Left cardiac atrium (tissue), 4 donors: ENCODE results near the gene STUB1. TPM values are rescaled to one million over a fixed set of nuclear protein-coding genes. Genes with fewer than 3 reads are reported as not detected.

Experiments used
- ATAC-seq, 2 donors: fragments of 200-7000 bp; cut with Tn5 transposase; one replicate each; pipeline ENCODE4 v1.9.1; 2020; ENCODE audit warnings: mild to moderate bottlenecking in 2 of 2, moderate library complexity in 2 of 2
- DNase-seq: peaks from one replicate; pipeline ENCODE4 v3.0.0-alpha.2; 2020
- intact Hi-C, 2 donors: fragments of 100-400 bp; cut with DNase I; formaldehyde crosslinking; loops; one replicate each; pipeline versions ENCODE4 v1.14.1 to v1.15.1; 2022 to 2023
- total RNA-seq, 2 donors: library from RNA; stranded (reverse); fragmentation: NEBNext Ultra II Directional; extraction: Animal tissue kit (Norgen Biotek cat#: 25700); gene quantifications; one replicate each; pipeline ENCODE4 v1.2.1, GENCODE V29; 2021
- donor health status: DM: no; HTN: yes; CAD: no.
- donor health status: DM: no; HTN: yes; CAD: no; lungs with severe emphysema.
- donor health status: DM: yes; HTN: yes; CAD: no.
- donor health status: Dilated cardiomyopathy.

The STUB1 gene
- total RNA-seq, 2 donors from 2014 or later: 89.1 to 101 TPM

- ATAC-seq (no peak), DNase-seq (no peak)
- intact Hi-C loops: loop anchor here in 1 of 2 donors (10.0 kb wide), 1 partner anchor 339 kb away; no protein-coding TSS in a partner anchor
Measured at GRCh38 chr16:716200-716568, 36.0 kb downstream of the STUB1 start.

GRCh38 chr16:716768-717325 lies 36.6 kb downstream of the STUB1 start:
- ATAC-seq (no peak), DNase-seq (no peak)
- intact Hi-C loops: loop anchor here in 1 of 2 donors (10.0 kb wide), 1 partner anchor 338 kb away; no protein-coding TSS in a partner anchor

DNA sequence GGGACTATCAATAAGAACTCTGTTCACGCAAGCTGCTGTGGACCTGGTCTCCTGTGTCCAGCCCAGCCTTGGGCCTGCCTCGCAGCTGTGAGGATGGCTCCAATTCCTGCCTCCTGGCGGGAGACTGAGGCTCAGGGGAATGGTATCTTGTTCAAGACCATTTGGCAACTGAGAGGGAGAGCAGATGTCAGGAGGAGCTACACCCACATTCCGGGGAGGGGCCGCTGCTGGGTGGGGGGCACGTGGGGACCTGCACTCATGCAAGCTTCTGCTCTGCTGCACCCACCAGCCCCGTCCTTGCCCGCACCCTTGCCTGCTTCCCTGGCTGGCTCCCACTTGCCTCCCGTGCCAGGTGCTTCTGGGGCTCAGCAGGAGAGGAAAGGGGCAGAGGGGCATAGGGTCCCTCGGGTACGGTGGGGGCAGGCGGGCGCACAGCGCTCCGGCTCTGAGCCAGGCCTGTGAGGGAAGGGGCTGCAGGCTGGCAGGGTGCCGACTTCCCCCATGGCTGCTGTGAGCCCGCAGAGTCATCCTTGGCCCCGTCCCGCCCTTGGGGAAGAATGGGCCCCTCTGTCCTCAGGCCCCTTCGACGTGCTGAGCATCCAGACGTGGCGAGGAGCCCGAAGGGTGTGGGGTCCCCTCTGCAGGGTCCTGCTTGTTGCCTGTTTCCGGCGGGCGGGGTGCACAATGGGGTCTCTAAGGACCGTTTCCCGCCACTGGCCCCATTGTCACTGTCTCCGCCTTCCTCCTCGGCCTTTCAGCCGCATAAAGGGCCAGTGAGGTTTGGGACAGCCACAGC lies 37.4 kb downstream of the STUB1 start:
- no peak for DNase-seq
- intact Hi-C loops: loop anchor here in 1 of 2 donors (10.0 kb wide), 1 partner anchor 337 kb away; no protein-coding TSS in a partner anchor
- no peak for ATAC-seq

GRCh38 chr16:718389-718788 lies 38.2 kb downstream of the STUB1 start:
- DNase-seq: no peak
- ATAC-seq: no peak
- intact Hi-C loops: loop anchor here in 1 of 2 donors (10.0 kb wide), 1 partner anchor 336 kb away; no protein-coding TSS in a partner anchor

- intact Hi-C loops: loop anchor here in 1 of 2 donors (10.0 kb wide), 1 partner anchor 336 kb away; no protein-coding TSS in a partner anchor
- ATAC-seq: no peak
- DNase-seq: no peak
Measured at GRCh38 chr16:718922-719321, 38.7 kb downstream of the STUB1 start.

DNA sequence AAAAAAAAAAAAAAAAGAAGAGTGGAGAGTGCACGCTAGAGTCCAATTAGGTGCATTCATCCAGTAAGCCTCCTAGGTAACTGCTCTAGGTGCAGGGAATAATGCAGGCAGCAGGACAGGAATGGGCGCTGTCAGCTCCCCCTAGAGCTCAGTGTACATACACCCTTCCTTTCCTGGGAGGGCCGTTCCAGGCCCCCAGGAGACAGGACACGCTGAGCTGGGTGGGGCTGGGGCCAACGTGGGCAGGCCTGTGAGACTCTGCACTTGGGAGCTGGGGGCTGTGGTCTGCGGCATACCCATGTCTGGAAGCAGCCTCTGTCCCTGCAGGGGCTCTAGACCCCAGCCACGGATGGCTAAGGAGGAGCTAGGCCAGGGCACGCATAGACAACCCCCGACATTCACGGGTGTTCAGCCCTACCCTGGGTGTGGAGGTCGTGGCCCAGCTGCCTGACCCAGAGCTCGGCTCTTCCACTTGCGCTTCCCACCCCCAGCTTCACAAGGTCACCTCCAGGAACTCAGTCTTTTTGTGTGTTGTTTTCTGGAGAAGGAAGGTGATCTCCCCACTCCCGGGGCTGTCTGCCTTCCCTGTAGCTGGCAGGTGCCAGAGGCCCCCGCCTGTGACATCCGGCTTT lies 39.7 kb downstream of the STUB1 start:
- intact Hi-C loops: loop anchor here in 1 of 2 donors (10.0 kb wide), 1 partner anchor 335 kb away; no protein-coding TSS in a partner anchor
- ATAC-seq (no peak), DNase-seq (no peak)

DNA sequence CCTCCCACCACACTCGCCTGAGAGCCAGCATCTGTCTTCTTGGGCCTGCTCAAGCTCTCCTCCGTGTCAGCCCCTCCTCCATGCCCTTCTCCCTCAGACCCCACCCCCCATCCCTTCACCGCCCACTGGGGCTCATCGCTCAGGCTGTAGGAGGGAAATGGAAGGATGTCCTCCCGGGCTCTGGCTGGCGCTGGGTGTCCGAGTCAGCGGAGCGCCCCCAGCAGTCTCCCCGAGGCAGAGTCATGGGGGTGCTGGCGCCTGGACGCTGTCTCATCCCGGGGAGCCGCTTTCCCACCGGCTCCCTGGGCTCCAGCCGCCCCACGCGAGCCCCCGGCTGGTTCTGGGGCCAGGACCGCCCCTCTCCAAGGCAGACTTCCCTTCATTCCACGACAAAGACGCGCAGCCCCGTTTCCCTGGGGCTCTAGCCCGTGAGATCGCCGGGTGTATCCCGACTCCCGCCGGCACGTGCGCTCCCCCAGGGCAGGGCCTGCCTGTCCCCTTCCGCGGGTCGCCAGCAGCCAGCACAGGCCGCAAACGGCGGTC lies 40.3 kb downstream of the STUB1 start:
- peak; percentile 71 for DNase-seq
- intact Hi-C loops: no loop called here
- peak; percentile 63 to 65 for ATAC-seq

DNA sequence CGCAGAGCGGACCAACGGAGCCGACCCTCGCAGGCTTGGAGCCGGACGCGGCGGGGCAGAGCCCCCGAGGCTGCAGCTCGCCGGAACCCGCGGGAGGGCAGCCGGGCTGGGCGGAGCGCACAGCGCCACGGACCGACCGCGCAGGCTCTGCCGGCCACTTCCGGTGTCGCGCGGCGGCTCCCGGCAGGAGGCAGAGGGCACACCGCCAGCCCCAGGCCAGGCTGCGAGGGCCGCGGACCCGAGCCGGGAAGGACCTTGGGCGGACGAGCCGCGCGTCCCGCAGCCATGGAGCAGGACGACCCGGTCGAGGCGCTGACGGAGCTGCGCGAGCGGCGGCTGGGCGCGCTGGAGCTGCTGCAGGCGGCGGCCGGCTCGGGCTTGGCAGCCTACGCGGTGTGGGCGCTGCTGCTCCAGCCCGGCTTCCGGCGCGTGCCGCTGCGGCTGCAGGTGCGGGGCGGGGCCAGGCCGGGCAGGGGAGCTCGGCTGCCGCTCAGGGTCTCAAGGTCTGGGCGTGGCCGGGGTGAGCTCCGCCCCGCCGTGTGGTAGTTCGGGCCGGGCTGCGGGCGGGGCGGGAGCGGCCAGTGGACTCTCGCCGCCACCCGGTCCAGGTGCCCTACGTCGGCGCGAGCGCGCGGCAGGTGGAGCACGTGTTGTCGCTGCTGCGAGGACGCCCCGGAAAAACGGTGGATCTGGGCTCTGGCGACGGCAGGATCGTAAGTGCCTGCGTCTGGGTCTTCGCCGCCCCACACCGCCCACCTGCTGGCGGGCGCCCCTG lies 41.0 kb downstream of the STUB1 start, which contains the start of gene ANTKMT:
ANTKMT (plus strand) TSS at position 157 of the 775 bp plus-strand sequence; CDS start at position 286, 129 bp downstream.
- DNase-seq (peak; percentile 82), ATAC-seq (peak; percentile 84 to 90)
- intact Hi-C loops: no loop called here

GRCh38 chr16:721765-722540 lies 41.7 kb downstream of the STUB1 start:
- DNase-seq: no peak
- intact Hi-C loops: no loop called here
- ATAC-seq: no peak

GRCh38 chr16:722835-723633 lies 42.8 kb downstream of the STUB1 start:
- no peak for ATAC-seq
- intact Hi-C loops: no loop called here
- DNase-seq: no peak

DNA sequence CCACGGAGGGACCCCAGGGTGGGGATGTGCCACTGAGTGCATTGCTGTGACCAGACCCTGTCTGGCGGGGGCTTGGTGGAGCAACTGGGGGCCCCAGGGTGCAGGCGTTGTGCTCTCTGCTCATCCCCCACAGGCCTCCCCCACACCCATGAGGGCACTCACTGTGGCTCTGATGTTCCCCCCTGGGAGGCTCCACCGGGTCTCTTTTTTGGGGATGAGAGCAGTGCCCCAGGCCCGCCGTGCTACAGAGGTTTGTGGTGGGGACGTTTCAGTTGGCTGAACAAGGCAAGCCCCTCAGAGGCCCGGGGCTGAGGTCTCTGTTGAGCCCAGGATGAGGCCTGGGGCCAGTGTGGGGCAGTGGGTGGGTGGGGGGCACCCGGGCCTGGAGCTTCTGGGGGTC lies 43.5 kb downstream of the STUB1 start:
- intact Hi-C loops: no loop called here
- DNase-seq (no peak), ATAC-seq (no peak)

GRCh38 chr16:724188-725040 lies 44.2 kb downstream of the STUB1 start:
- DNase-seq: no peak
- ATAC-seq: no peak
- intact Hi-C loops: no loop called here

DNA sequence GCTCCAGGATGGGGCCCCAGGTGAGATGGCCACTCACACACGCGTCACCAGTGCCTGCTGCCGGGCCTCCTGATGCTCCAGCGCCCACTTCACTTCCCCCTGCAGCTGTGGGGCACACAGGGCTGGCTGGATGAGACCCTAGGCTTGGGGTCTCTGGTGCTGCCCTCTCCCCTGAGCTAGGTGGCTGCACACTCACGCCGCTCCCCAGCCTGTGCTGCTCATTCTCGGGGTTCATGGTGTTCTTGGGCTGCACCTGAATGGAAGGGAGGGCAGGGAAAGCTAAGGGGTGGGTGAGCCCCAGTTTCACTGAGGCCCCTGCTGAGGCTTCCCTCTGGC lies 44.8 kb downstream of the STUB1 start:
- DNase-seq (no peak), ATAC-seq (no peak)
- intact Hi-C loops: no loop called here

GRCh38 chr16:725463-726187 lies 45.4 kb downstream of the STUB1 start:
- ATAC-seq: no peak
- intact Hi-C loops: no loop called here
- DNase-seq: no peak

DNA sequence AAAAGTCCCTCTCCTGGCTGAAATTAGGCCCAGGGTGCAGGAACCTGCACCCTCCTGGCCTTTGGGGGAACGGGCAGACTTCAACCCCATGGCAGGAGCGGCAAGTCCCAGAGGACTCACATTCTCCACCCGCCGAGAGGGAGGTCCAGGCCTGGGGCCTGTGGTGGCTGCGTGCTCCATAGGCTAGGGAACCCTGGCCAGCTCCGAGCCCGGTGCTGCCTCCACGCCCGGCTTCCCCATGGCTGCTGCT lies 45.9 kb downstream of the STUB1 start:
- ATAC-seq (no peak), DNase-seq (no peak)
- intact Hi-C loops: no loop called here
